Measurements from ENCODE around the gene AOC1. TPM values are rescaled to one million over a fixed set of nuclear protein-coding genes. Genes with fewer than 3 reads are reported as not detected.
A peak's percentile ranks its signal among the peaks of the same experiment; 100 is the strongest.

The AOC1 gene
- total RNA-seq, 2 donors from 2014 or later: 308 to 353 TPM

- intact Hi-C loops (cut with DNase I): no loop called here
- TF ChIP-seq CTCF (IDR thresholded peaks at IDR 0.05): no peak
- Histone ChIP-seq H3K4me3 (no peak overlapping the region), H3K9ac (ENCODE audit: low read depth in 2 of 2, low read length in 2 of 2) (no peak overlapping the region), H3K27ac (no peak overlapping the region), H3K4me1 (no peaks in the 10 kb centered on the region), H3K9me3 (no peaks in the 10 kb centered on the region), H3K27me3 (no peaks in the 10 kb centered on the region), H3K36me3 (no peaks in the 10 kb centered on the region)
- DNase-seq: peak; percentile 14
Observed at GRCh38 chr7:150856303-150857275, 4.3 kb downstream of the AOC1 start.

DNA sequence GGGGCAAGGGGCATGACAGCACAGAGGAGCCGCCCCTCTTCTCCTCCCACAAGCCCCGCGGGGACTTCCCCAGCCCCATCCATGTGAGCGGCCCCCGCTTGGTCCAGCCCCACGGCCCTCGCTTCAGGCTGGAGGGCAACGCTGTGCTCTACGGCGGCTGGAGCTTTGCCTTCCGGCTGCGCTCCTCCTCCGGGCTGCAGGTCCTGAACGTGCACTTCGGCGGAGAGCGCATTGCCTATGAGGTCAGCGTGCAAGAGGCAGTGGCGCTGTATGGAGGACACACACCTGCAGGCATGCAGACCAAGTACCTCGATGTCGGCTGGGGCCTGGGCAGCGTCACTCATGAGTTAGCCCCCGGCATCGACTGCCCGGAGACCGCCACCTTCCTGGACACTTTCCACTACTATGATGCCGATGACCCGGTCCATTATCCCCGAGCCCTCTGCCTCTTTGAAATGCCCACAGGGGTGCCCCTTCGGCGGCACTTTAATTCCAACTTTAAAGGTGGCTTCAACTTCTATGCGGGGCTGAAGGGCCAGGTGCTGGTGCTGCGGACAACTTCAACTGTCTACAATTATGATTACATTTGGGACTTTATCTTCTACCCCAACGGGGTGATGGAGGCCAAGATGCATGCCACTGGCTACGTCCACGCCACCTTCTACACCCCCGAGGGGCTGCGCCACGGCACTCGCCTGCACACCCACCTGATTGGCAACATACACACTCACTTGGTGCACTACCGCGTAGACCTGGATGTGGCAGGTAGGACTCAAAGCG lies 5.1 kb downstream of the AOC1 start:
- H3K4me1 ChIP-seq: no peaks in the 10 kb centered on the region
- H3K4me3 ChIP-seq: no peak overlapping the region
- H3K9ac ChIP-seq (ENCODE audit: low read depth in 2 of 2, low read length in 2 of 2): no peak overlapping the region
- intact Hi-C loops (cut with DNase I): no loop called here
- no peaks in the 10 kb centered on the region for H3K36me3 ChIP-seq
- no peaks in the 10 kb centered on the region for H3K9me3 ChIP-seq
- DNase-seq: peak; percentile 11
- TF ChIP-seq CTCF (IDR thresholded peaks at IDR 0.05): no peak
- no peaks in the 10 kb centered on the region for H3K27me3 ChIP-seq
- no peak overlapping the region for H3K27ac ChIP-seq

DNA sequence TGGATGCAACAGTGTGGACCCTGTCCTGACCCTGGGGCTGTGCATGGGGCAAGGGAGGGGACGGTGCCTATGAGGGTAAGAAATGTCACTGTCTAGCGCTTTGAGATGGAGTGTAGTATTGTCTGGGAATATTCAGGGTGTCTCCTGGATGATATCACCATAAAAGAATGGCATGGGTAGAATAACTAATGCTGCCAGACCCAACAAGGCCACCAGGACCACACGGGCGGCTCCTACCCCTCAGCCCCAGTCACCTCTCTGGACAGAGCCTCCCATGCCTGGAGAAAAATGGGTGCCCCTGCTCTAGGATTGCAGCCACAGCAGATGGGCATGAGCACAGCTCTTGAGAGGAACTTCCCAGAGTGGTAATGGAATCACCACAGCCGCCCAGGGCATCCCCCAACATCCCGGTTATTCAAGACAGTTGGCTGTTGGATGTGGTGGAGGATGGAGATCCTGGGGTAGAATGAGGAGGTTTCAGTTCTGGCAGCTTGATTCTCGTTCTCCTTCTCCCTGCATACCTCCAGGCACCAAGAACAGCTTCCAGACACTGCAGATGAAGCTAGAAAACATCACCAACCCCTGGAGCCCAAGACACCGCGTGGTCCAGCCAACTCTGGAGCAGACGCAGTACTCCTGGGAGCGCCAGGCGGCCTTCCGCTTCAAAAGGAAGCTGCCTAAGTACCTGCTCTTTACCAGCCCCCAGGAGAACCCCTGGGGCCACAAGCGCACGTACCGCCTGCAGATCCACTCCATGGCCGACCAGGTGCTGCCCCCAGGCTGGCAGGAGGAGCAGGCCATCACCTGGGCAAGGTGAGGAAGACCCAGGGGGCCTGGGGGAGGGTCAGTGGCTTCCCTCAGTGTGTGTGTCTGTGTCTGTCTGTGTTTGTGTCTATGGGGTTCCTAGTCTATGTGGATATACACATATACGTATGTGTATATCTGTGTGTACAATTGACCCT lies 6.2 kb downstream of the AOC1 start:
- TF ChIP-seq CTCF (IDR thresholded peaks at IDR 0.05): no peak
- Histone ChIP-seq H3K4me3 (no peak overlapping the region), H3K27ac (no peak overlapping the region), H3K4me1 (no peaks in the 10 kb centered on the region), H3K36me3 (no peaks in the 10 kb centered on the region), H3K27me3 (no peaks in the 10 kb centered on the region), H3K9me3 (no peaks in the 10 kb centered on the region), H3K9ac (ENCODE audit: low read depth in 2 of 2, low read length in 2 of 2) (no peak overlapping the region)
- intact Hi-C loops (cut with DNase I): no loop called here
- peak; percentile 11 for DNase-seq

- H3K9me3 ChIP-seq: no peaks in the 10 kb centered on the region
- no peaks in the 10 kb centered on the region for H3K4me1 ChIP-seq
- TF ChIP-seq CTCF (IDR thresholded peaks at IDR 0.05): no peak
- no peak overlapping the region for H3K4me3 ChIP-seq
- H3K9ac ChIP-seq (ENCODE audit: low read depth in 2 of 2, low read length in 2 of 2): no peak overlapping the region
- intact Hi-C loops (cut with DNase I): loop anchor here (10.0 kb wide), 1 partner anchor 426 kb away; no protein-coding TSS in a partner anchor
- peak; percentile 14 for DNase-seq
- no peaks in the 10 kb centered on the region for H3K36me3 ChIP-seq
- H3K27me3 ChIP-seq: no peaks in the 10 kb centered on the region
- no peak overlapping the region for H3K27ac ChIP-seq
Observed at GRCh38 chr7:150860291-150860977, 8.1 kb downstream of the AOC1 start.
